Endothelial cell of umbilical vein (primary cell): ENCODE results near the gene CRYL1. TPM values are rescaled to one million over a fixed set of nuclear protein-coding genes. Genes with fewer than 3 reads are reported as not detected.

Experiments
- BruUV-seq: library from RNA; stranded (reverse); fragments of 400-500 nt; replicated peaks from 2 replicates; lab custom pipeline; 2021; lab: Mats Ljungman, UMichigan
- CTCF ChIA-PET: fragments of 300-600, 350-600 bp; sonication (Branson Sonifier 250); formaldehyde crosslinking; loops from one replicate; lab custom pipeline; 2021; ENCODE audit warnings: antibody characterized with exemption, inconsistent platforms; lab: Charles Lee
- POLR2A ChIA-PET: fragments of 300-600, 350-600 bp; sonication (Branson Sonifier 250); formaldehyde crosslinking; loops from one replicate; lab custom pipeline; 2021; ENCODE audit warnings: antibody characterized with exemption, inconsistent platforms; lab: Charles Lee
- DNase-seq: peaks from one replicate; pipeline ENCODE4 v3.0.0-alpha.2; 2011; ENCODE audit warnings: low read depth, low spot score
- FAIRE-seq: peaks from 2 replicates; lab custom pipeline; 2011; peaks lifted over from hg19 to GRCh38; lab: Jason Lieb, UNC
- H2AFZ ChIP-seq: 2 replicates; pipeline ENCODE4 v1.6.0; 2012; ENCODE audit warnings: low read depth, low read length, control low read depth, inconsistent platforms
- H3K27ac ChIP-seq: 2 replicates; pipeline ENCODE4 v1.5.1; 2011; ENCODE audit warnings: low read depth, mild to moderate bottlenecking, control low read depth, low read length, moderate library complexity; ENCODE audit not compliant: insufficient read depth
- H3K27me3 ChIP-seq, 2 experiments: 2 replicates each; pipeline versions ENCODE4 v1.6.0 to v1.6.1; 2011; ENCODE audit warnings: low read length in 2 of 2, mixed read lengths in 1 of 2; ENCODE audit not compliant: control insufficient read depth in 2 of 2, insufficient read depth in 2 of 2
- H3K36me3 ChIP-seq, 2 experiments: 2 replicates in 1 of 2; 3 replicates in 1 of 2; pipeline ENCODE4 v1.5.1; 2011; ENCODE audit warnings: low read length in 2 of 2, mild to moderate bottlenecking in 1 of 2, moderate library complexity in 1 of 2; ENCODE audit not compliant: control insufficient read depth in 2 of 2, insufficient read depth in 2 of 2; ENCODE audit errors: extremely low read depth in 1 of 2
- H3K4me1 ChIP-seq: 3 replicates; pipeline ENCODE4 v1.5.1; 2011; ENCODE audit warnings: mild to moderate bottlenecking, low read length; ENCODE audit not compliant: control insufficient read depth, insufficient read depth; ENCODE audit errors: extremely low read depth
- H3K4me2 ChIP-seq: 2 replicates; pipeline ENCODE4 v1.6.1; 2011; ENCODE audit warnings: low read length, control low read depth, mixed read lengths; ENCODE audit not compliant: insufficient read depth
- H3K4me3 ChIP-seq, 3 experiments: fragments of 200-600 bp in 1 of 3; sonication (generic), shearing (Covaris generic) in 1 of 3; replicated peaks in 1 of 3; 2 replicates each; pipeline ENCODE4 v1.5.1; 2011 to 2016; ENCODE audit warnings: control low read depth in 3 of 3, low read length in 3 of 3, mild to moderate bottlenecking in 2 of 3, inconsistent platforms in 1 of 3, low read depth in 1 of 3, moderate library complexity in 1 of 3; ENCODE audit not compliant: insufficient read depth in 1 of 3
- H3K79me2 ChIP-seq: 2 replicates; pipeline ENCODE4 v1.6.0; 2012; ENCODE audit warnings: low read length, inconsistent platforms; ENCODE audit not compliant: control insufficient read depth, insufficient read depth
- H3K9ac ChIP-seq: replicated peaks from 2 replicates; pipeline ENCODE3; 2011; ENCODE audit warnings: low read length, control low read depth; ENCODE audit not compliant: insufficient read depth; ENCODE audit errors: extremely low read depth
- H3K9me1 ChIP-seq: replicated peaks from 3 replicates; pipeline ENCODE4 v1.6.0; 2011; ENCODE audit warnings: mild to moderate bottlenecking, low read length; ENCODE audit not compliant: control insufficient read depth, insufficient read depth; ENCODE audit errors: extremely low read depth
- H3K9me3 ChIP-seq: replicated peaks from 2 replicates; pipeline ENCODE4 v1.5.1; 2012; ENCODE audit warnings: low read length, inconsistent platforms; ENCODE audit not compliant: control insufficient read depth, insufficient read depth
- H4K20me1 ChIP-seq: replicated peaks from 2 replicates; pipeline ENCODE3; 2011; ENCODE audit warnings: mild to moderate bottlenecking, low read length; ENCODE audit not compliant: control insufficient read depth, insufficient read depth; ENCODE audit errors: extremely low read depth
- CTCF ChIP-seq, 2 donors: IDR thresholded peaks; 1 replicate in 1 of 2; 2 replicates in 1 of 2; pipeline ENCODE4 v1.5.1; 2011; ENCODE audit warnings: low read length in 2 of 2, mild to moderate bottlenecking in 2 of 2, moderate library complexity in 2 of 2, control low read depth in 1 of 2, inconsistent platforms in 1 of 2, low read depth in 1 of 2; ENCODE audit not compliant: insufficient read depth in 1 of 2; ENCODE audit errors: extremely low read depth in 1 of 2
- EZH2 ChIP-seq: IDR thresholded peaks from 2 replicates; pipeline ENCODE4 v1.6.1; 2012; ENCODE audit warnings: borderline replicate concordance, low read depth, mild to moderate bottlenecking, moderate library complexity, low read length, inconsistent platforms; ENCODE audit not compliant: severe bottlenecking
- FOS ChIP-seq: IDR thresholded peaks from 2 replicates; pipeline ENCODE4 v1.6.1; 2011; ENCODE audit warnings: mild to moderate bottlenecking, low read length, moderate library complexity, borderline replicate concordance; ENCODE audit not compliant: insufficient read depth
- GATA2 ChIP-seq: IDR thresholded peaks from 2 replicates; pipeline ENCODE4 v1.7.0; 2011; ENCODE audit warnings: low read depth, mild to moderate bottlenecking, moderate library complexity, mixed read lengths, low read length; ENCODE audit not compliant: insufficient read length, insufficient read depth
- JUN ChIP-seq: IDR thresholded peaks from 2 replicates; pipeline ENCODE4 v1.6.1; 2011; ENCODE audit warnings: borderline replicate concordance, low read depth; ENCODE audit not compliant: insufficient read length, insufficient read depth
- MAX ChIP-seq: IDR thresholded peaks from 2 replicates; pipeline ENCODE4 v1.6.1; 2011; ENCODE audit not compliant: insufficient read depth, insufficient read length
- MYC ChIP-seq: IDR thresholded peaks from one replicate; pipeline ENCODE4 v1.6.1; 2011; ENCODE audit warnings: mild to moderate bottlenecking, low read depth, low read length
- POLR2A ChIP-seq: IDR thresholded peaks from 2 replicates; pipeline ENCODE4 v1.6.1; 2012; ENCODE audit warnings: low read depth, mild to moderate bottlenecking, control low read depth, low read length
- POLR2AphosphoS5 ChIP-seq: IDR thresholded peaks from 2 replicates; pipeline ENCODE4 v1.6.1; 2012; ENCODE audit warnings: low read depth, mild to moderate bottlenecking, control low read depth, low read length, moderate library complexity; ENCODE audit not compliant: insufficient read depth
- dilution Hi-C: fragments of 300-500 bp; cut with MboI; formaldehyde crosslinking; loops from one replicate; pipeline ENCODE4 v1.15.0; 2019; ENCODE audit warnings: low sequenced_read_pairs; ENCODE audit not compliant: extremely low pct_ligation_motif_present
- intact Hi-C: fragments of 100-400 bp; cut with micrococcal nuclease; formaldehyde crosslinking; loops from one replicate; pipeline ENCODE4 v1.10.0; 2022
- polyA plus RNA-seq, 4 experiments: library from polyadenylated mRNA; depleted of rRNA in 3 of 4; stranded (reverse) in 3 of 4; unstranded in 1 of 4; fragments of >200 nt; gene quantifications; 2 replicates each; pipeline versions ENCODE4 v1.2.1 to v1.2.3, GENCODE V29; 2011 to 2012; ENCODE audit warnings: missing spikeins in 1 of 4
- total RNA-seq: library from RNA; stranded (reverse); gene quantifications from 2 replicates; pipeline ENCODE4 v1.2.3, GENCODE V29; 2021

Gene CRYL1
- total and polyA plus RNA-seq, 2 donors (not counting 3 experiments of a cell fraction or from before 2014, with no cell fraction given): 13.9 to 39.0 TPM

- H3K4me2 ChIP-seq: no peak overlapping the region
- ChIA-PET CTCF (interaction anchor here (1.2 kb wide), 1 partner anchor 36 kb away, joined by 3 read pairs; no protein-coding TSS in a partner anchor), POLR2A (no interaction called here)
- dilution Hi-C loops (no loop called here), intact Hi-C loops (no loop called here)
- no peak for FAIRE-seq
- H4K20me1 ChIP-seq: no peaks in the 10 kb centered on the region
- BruUV-seq: no TSS peak
- H3K27ac ChIP-seq: no peak overlapping the region
- no peaks in the 10 kb centered on the region for H3K79me2 ChIP-seq
- H3K9me1 ChIP-seq: no peaks in the 10 kb centered on the region
- TF ChIP-seq EZH2: no peak
- no peak for TF ChIP-seq MAX
- no peak for TF ChIP-seq POLR2A
- no peak for TF ChIP-seq POLR2AphosphoS5
- no peak for TF ChIP-seq JUN
- TF ChIP-seq FOS: no peak
- no peaks in the 10 kb centered on the region for H3K36me3 ChIP-seq
- no peaks in the 10 kb centered on the region for H3K9me3 ChIP-seq
- H3K27me3 ChIP-seq: no peaks in the 10 kb centered on the region
- H3K9ac ChIP-seq: no peak overlapping the region
- DNase-seq: no peak
- no peak overlapping the region for H3K4me3 ChIP-seq
- H3K4me1 ChIP-seq: no peaks in the 10 kb centered on the region
- no peak overlapping the region for H2AFZ ChIP-seq
Observed at GRCh38 chr13:20536992-20537391, 11.3 kb upstream of the CRYL1 start.

- intact Hi-C loops: no loop called here
Observed at GRCh38 chr13:20534038-20534608, 8.5 kb upstream of the CRYL1 start.

More at GRCh38 chr13:20534038-20534608, 8.5 kb upstream of the CRYL1 start:
- no peaks in the 10 kb centered on the region for H3K79me2 ChIP-seq
- ChIA-PET CTCF (no interaction called here), POLR2A (no interaction called here)
- TF ChIP-seq MYC (no peak), FOS (no peak), EZH2 (no peak), CTCF (IDR thresholded peaks at IDR 0.05; ENCODE audit: extremely low read depth in 1 of 2, insufficient read depth in 1 of 2, low read depth in 1 of 2, low read length in 2 of 2) (no peak), MAX (no peak), JUN (no peak), POLR2AphosphoS5 (no peak), POLR2A (no peak), GATA2 (no peak)
- H4K20me1 ChIP-seq: no peaks in the 10 kb centered on the region
- FAIRE-seq: no peak
- no peak overlapping the region for H2AFZ ChIP-seq
- no peak overlapping the region for H3K27ac ChIP-seq
- no peaks in the 10 kb centered on the region for H3K36me3 ChIP-seq
- H3K9me3 ChIP-seq: no peaks in the 10 kb centered on the region
- H3K4me1 ChIP-seq: no peaks in the 10 kb centered on the region
- no TSS peak for BruUV-seq
- H3K4me2 ChIP-seq: no peak overlapping the region
- DNase-seq: no peak
- H3K4me3 ChIP-seq: no peak overlapping the region
- H3K9me1 ChIP-seq: no peaks in the 10 kb centered on the region
- dilution Hi-C loops: no loop called here
- no peak overlapping the region for H3K9ac ChIP-seq
- no peaks in the 10 kb centered on the region for H3K27me3 ChIP-seq
